ENCODE data around the gene DNAJB8. TPM values are rescaled to one million over a fixed set of nuclear protein-coding genes. Genes with fewer than 3 reads are reported as not detected.
A peak's percentile ranks its signal among the peaks of the same experiment; 100 is the strongest.

The DNAJB8 gene
- total and polyA plus RNA-seq, 9 of the 15 experiments (the other 6 are each of a cell fraction or from before 2014, with no cell fraction given) = not detected

GRCh38 chr3:128487813-128488635, 21.3 kb upstream of the DNAJB8 start (continued):
- TF ChIP-seq, protein P1, sequence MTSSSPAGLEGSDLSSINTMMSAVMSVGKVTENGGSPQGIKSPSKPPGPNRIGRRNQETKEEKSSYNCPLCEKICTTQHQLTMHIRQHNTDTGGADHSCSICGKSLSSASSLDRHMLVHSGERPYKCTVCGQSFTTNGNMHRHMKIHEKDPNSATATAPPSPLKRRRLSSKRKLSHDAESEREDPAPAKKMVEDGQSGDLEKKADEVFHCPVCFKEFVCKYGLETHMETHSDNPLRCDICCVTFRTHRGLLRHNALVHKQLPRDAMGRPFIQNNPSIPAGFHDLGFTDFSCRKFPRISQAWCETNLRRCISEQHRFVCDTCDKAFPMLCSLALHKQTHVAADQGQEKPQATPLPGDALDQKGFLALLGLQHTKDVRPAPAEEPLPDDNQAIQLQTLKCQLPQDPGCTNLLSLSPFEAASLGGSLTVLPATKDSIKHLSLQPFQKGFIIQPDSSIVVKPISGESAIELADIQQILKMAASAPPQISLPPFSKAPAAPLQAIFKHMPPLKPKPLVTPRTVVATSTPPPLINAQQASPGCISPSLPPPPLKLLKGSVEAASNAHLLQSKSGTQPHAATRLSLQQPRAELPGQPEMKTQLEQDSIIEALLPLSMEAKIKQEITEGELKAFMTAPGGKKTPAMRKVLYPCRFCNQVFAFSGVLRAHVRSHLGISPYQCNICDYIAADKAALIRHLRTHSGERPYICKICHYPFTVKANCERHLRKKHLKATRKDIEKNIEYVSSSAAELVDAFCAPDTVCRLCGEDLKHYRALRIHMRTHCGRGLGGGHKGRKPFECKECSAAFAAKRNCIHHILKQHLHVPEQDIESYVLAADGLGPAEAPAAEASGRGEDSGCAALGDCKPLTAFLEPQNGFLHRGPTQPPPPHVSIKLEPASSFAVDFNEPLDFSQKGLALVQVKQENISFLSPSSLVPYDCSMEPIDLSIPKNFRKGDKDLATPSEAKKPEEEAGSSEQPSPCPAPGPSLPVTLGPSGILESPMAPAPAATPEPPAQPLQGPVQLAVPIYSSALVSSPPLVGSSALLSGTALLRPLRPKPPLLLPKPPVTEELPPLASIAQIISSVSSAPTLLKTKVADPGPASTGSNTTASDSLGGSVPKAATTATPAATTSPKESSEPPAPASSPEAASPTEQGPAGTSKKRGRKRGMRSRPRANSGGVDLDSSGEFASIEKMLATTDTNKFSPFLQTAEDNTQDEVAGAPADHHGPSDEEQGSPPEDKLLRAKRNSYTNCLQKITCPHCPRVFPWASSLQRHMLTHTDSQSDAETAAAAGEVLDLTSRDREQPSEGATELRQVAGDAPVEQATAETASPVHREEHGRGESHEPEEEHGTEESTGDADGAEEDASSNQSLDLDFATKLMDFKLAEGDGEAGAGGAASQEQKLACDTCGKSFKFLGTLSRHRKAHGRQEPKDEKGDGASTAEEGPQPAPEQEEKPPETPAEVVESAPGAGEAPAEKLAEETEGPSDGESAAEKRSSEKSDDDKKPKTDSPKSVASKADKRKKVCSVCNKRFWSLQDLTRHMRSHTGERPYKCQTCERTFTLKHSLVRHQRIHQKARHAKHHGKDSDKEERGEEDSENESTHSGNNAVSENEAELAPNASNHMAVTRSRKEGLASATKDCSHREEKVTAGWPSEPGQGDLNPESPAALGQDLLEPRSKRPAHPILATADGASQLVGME (CRISPR knock-in tag; IDR thresholded peaks at IDR 0.05) = no peak
- TF ChIP-seq OTX1 (CRISPR knock-in tag; IDR thresholded peaks at IDR 0.05) (no peak), ZFP30 (CRISPR knock-in tag; IDR thresholded peaks at IDR 0.05; ENCODE audit: borderline replicate concordance) (no peak), ZNF444 (CRISPR knock-in tag; IDR thresholded peaks at IDR 0.05) (peak; percentile 16; the same call in 1 of the 2 replicates), FOXK1 (CRISPR knock-in tag; IDR thresholded peaks at IDR 0.05; ENCODE audit: borderline replicate concordance) (no peak), CSDE1 (IDR thresholded peaks at IDR 0.05) (no peak), ZNF586 (CRISPR knock-in tag; conservative IDR thresholded peaks at IDR 0.05) (no peak), ELF2 (CRISPR knock-in tag; IDR thresholded peaks at IDR 0.05) (no peak), MAFG (tag; conservative IDR thresholded peaks at IDR 0.05) (no peak), U2AF2 (optimal IDR thresholded peaks at IDR 0.05; ENCODE audit: low read depth, low read length) (no peak), MAFK (IDR thresholded peaks at IDR 0.05; ENCODE audit: low read length) (no peak), ZNF717 (CRISPR knock-in tag; IDR thresholded peaks at IDR 0.05) (no peak), GATAD2A (IDR thresholded peaks at IDR 0.05) (peak; percentile 35; the same call in 1 of the 2 replicates), ZNF3 (CRISPR knock-in tag; IDR thresholded peaks at IDR 0.05) (no peak), SRSF9 (IDR thresholded peaks at IDR 0.05; ENCODE audit: borderline replicate concordance, low read depth, low read length) (no peak)
- TF ChIP-seq, protein P2, sequence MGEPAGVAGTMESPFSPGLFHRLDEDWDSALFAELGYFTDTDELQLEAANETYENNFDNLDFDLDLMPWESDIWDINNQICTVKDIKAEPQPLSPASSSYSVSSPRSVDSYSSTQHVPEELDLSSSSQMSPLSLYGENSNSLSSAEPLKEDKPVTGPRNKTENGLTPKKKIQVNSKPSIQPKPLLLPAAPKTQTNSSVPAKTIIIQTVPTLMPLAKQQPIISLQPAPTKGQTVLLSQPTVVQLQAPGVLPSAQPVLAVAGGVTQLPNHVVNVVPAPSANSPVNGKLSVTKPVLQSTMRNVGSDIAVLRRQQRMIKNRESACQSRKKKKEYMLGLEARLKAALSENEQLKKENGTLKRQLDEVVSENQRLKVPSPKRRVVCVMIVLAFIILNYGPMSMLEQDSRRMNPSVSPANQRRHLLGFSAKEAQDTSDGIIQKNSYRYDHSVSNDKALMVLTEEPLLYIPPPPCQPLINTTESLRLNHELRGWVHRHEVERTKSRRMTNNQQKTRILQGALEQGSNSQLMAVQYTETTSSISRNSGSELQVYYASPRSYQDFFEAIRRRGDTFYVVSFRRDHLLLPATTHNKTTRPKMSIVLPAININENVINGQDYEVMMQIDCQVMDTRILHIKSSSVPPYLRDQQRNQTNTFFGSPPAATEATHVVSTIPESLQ (CRISPR knock-in tag; IDR thresholded peaks at IDR 0.05) = no peak
- TF ChIP-seq, protein P3, sequence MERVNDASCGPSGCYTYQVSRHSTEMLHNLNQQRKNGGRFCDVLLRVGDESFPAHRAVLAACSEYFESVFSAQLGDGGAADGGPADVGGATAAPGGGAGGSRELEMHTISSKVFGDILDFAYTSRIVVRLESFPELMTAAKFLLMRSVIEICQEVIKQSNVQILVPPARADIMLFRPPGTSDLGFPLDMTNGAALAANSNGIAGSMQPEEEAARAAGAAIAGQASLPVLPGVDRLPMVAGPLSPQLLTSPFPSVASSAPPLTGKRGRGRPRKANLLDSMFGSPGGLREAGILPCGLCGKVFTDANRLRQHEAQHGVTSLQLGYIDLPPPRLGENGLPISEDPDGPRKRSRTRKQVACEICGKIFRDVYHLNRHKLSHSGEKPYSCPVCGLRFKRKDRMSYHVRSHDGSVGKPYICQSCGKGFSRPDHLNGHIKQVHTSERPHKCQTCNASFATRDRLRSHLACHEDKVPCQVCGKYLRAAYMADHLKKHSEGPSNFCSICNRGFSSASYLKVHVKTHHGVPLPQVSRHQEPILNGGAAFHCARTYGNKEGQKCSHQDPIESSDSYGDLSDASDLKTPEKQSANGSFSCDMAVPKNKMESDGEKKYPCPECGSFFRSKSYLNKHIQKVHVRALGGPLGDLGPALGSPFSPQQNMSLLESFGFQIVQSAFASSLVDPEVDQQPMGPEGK (CRISPR knock-in tag; IDR thresholded peaks at IDR 0.05; ENCODE audit: borderline replicate concordance) = no peak
- TF ChIP-seq, protein P4, sequence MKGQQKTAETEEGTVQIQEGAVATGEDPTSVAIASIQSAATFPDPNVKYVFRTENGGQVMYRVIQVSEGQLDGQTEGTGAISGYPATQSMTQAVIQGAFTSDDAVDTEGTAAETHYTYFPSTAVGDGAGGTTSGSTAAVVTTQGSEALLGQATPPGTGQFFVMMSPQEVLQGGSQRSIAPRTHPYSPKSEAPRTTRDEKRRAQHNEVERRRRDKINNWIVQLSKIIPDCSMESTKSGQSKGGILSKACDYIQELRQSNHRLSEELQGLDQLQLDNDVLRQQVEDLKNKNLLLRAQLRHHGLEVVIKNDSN (CRISPR knock-in tag; IDR thresholded peaks at IDR 0.05) = no peak

All from K562 (cell line).